K562 (cell line): ENCODE measurements around the gene FASN. TPM values are rescaled to one million over a fixed set of nuclear protein-coding genes. Genes with fewer than 3 reads are reported as not detected.

ENCODE experiments used
- ATAC-seq: fragments of 200-7000 bp; cut with Tn5 transposase; 3 replicates; pipeline ENCODE4 v1.9.1; 2020; ENCODE audit warnings: moderate library complexity
- BruUV-seq: library from RNA; stranded (reverse); fragments of 400-500 nt; replicated peaks from 2 replicates; lab custom pipeline; 2021; lab: Mats Ljungman, UMichigan
- CTCF ChIA-PET: fragments of 300-600 bp; formaldehyde crosslinking; extraction: SDS; loops from one replicate; lab custom pipeline; 2021; ENCODE audit warnings: low intra/inter-chr PET ratio; lab: Yijun Ruan, JAX
- POLR2A ChIA-PET: fragments of 300-600, 350-650 bp; sonication (Branson Sonifier 250); formaldehyde crosslinking; extraction: SDS; loops from one replicate; lab custom pipeline; 2021; ENCODE audit warnings: antibody characterized with exemption, inconsistent platforms; lab: Yijun Ruan, JAX
- DNase-seq, 4 experiments: peaks; one replicate each; pipeline versions ENCODE4 v3.0.0 to v3.0.0-alpha.2; 2011 to 2018; ENCODE audit warnings: low spot score in 3 of 4, mixed read lengths in 3 of 4; ENCODE audit errors: extremely low read depth in 1 of 4
- FAIRE-seq: peaks from 2 replicates; lab custom pipeline; 2011; peaks lifted over from hg19 to GRCh38; lab: Jason Lieb, UNC
- H2AFZ ChIP-seq: 2 replicates; pipeline ENCODE4 v1.6.0; 2011; ENCODE audit warnings: low read depth, low read length, control low read depth, inconsistent platforms
- H3K27ac ChIP-seq: fragments of 200-600 bp; 3 replicates; pipeline ENCODE4 v1.8.0; 2011; ENCODE audit warnings: low read depth, mild to moderate bottlenecking, control low read depth, inconsistent platforms, low read length, moderate library complexity, mixed read lengths; ENCODE audit errors: extremely low read depth
- H3K27me3 ChIP-seq, 2 experiments: fragments of 300-600 bp in 1 of 2; 2 replicates in 1 of 2; 3 replicates in 1 of 2; pipeline versions ENCODE4 v1.6.0 to v1.8.0; 2011; ENCODE audit warnings: inconsistent platforms in 2 of 2, low read length in 2 of 2, mild to moderate bottlenecking in 1 of 2, mixed read lengths in 1 of 2, moderate library complexity in 1 of 2; ENCODE audit not compliant: control insufficient read depth in 2 of 2, insufficient read depth in 2 of 2
- H3K36me3 ChIP-seq: fragments of 300-600 bp; 3 replicates; pipeline ENCODE4 v1.8.0; 2011; ENCODE audit warnings: mild to moderate bottlenecking, low read length, inconsistent platforms; ENCODE audit not compliant: control insufficient read depth, insufficient read depth
- H3K4me1 ChIP-seq, 2 experiments: fragments of 200-600 bp in 1 of 2; replicated peaks in 1 of 2; 2 replicates in 1 of 2; 3 replicates in 1 of 2; pipeline versions ENCODE4 v1.5.1 to v1.8.0; 2011; ENCODE audit warnings: inconsistent platforms in 2 of 2, low read length in 2 of 2, mild to moderate bottlenecking in 1 of 2, mixed read lengths in 1 of 2, moderate library complexity in 1 of 2; ENCODE audit not compliant: control insufficient read depth in 2 of 2, insufficient read depth in 2 of 2
- H3K4me2 ChIP-seq: 2 replicates; pipeline ENCODE4 v1.6.1; 2011; ENCODE audit warnings: low read length, control low read depth, inconsistent platforms, mixed read lengths; ENCODE audit not compliant: insufficient read depth
- H3K4me3 ChIP-seq: fragments of 200-600 bp; sonication (generic), shearing (Covaris generic); 2 replicates; pipeline ENCODE4 v1.5.1; 2016; ENCODE audit warnings: control low read depth, inconsistent platforms
- H3K79me2 ChIP-seq: fragments of 200-600 bp; 3 replicates; pipeline ENCODE4 v1.8.0; 2011; ENCODE audit warnings: low read length, inconsistent platforms; ENCODE audit not compliant: control insufficient read depth, insufficient read depth
- H3K9ac ChIP-seq, 2 experiments: 2 replicates each; pipeline versions ENCODE4 v1.6.0 to v1.6.1; 2011; ENCODE audit warnings: low read depth in 2 of 2, low read length in 2 of 2, control low read depth in 1 of 2, inconsistent platforms in 1 of 2, mild to moderate bottlenecking in 1 of 2, mixed read lengths in 1 of 2; ENCODE audit not compliant: insufficient read depth in 1 of 2
- H3K9me1 ChIP-seq: one replicate; pipeline ENCODE4 v1.6.0; 2011; ENCODE audit warnings: inconsistent platforms, mild to moderate bottlenecking, low read length, moderate library complexity; ENCODE audit not compliant: control insufficient read depth, insufficient read depth
- H3K9me3 ChIP-seq: replicated peaks from 2 replicates; pipeline ENCODE4 v1.5.1; 2011; ENCODE audit warnings: low read depth, low read length, inconsistent platforms; ENCODE audit not compliant: control insufficient read depth, insufficient read depth
- H4K20me1 ChIP-seq: replicated peaks from 2 replicates; pipeline ENCODE4 v1.6.1; 2011; ENCODE audit warnings: low read length, inconsistent platforms, mixed read lengths; ENCODE audit not compliant: control insufficient read depth, insufficient read depth
- NONO ChIP-seq, 2 experiments: fragments of 200-400 bp in 1 of 2; fragments of 450-650 bp in 1 of 2; formaldehyde crosslinking in 1 of 2; IDR thresholded peaks; 2 replicates each; pipeline ENCODE4 v1.6.1; 2017; ENCODE audit warnings: low read depth in 2 of 2, mild to moderate bottlenecking in 2 of 2, moderate library complexity in 2 of 2, low read length in 1 of 2
- NR1H2 ChIP-seq: sonication (generic); formaldehyde crosslinking; IDR thresholded peaks from 2 replicates; pipeline ENCODE4 v1.4.0; 2020; ENCODE audit warnings: mild to moderate bottlenecking, missing genetic modification reagents
- POLR2G ChIP-seq: fragments of 200-400 bp; formaldehyde crosslinking; IDR thresholded peaks from 2 replicates; pipeline ENCODE4 v1.6.1; 2017; ENCODE audit warnings: low read depth, mild to moderate bottlenecking, antibody characterized with exemption, low read length, moderate library complexity
- TARDBP ChIP-seq: fragments of 450-650 bp; IDR thresholded peaks from 2 replicates; pipeline ENCODE4 v1.6.1; 2016
- YBX1 ChIP-seq: fragments of 450-650 bp; IDR thresholded peaks from 2 replicates; pipeline ENCODE4 v1.7.1; 2016; ENCODE audit warnings: mild to moderate bottlenecking
- WGBS: fragments of 100-300 bp; shearing (Covaris generic); methylation state at CpG from one replicate; pipeline ENCODE4 v1.1.6; 2016; ENCODE audit warnings: low coverage, mixed read lengths; ENCODE audit not compliant: insufficient coverage; ENCODE audit errors: missing lambda C conversion rate; 5-methylcytosine and 5-hydroxymethylcytosine counted together
- in situ Hi-C: fragments of 300-500 bp; cut with MboI; formaldehyde crosslinking; loops from 4 replicates; pipeline ENCODE4 v1.15.0; 2018; ENCODE audit warnings: inconsistent platforms, mixed read lengths
- intact Hi-C: fragments of 100-400 bp; cut with micrococcal nuclease; formaldehyde crosslinking; loops from 2 replicates; pipeline ENCODE4 v1.14.2; 2022
- polyA plus RNA-seq, 8 experiments: library from polyadenylated mRNA; depleted of rRNA in 4 of 8; stranded (reverse) in 5 of 8; unstranded in 3 of 8; fragments of >200 nt; fragmentation: Nextera tagmentation in 2 of 8; fragmentation: Illumina TruSeq in 1 of 8; extraction: Ambion mirVana in 2 of 8; extraction: Trizol in 1 of 8; gene quantifications; 2 replicates each; pipeline versions ENCODE4 v1.2.1 to v1.2.3, GENCODE V29; 2011 to 2014; ENCODE audit warnings: inconsistent platforms in 1 of 8, missing spikeins in 1 of 8
- total RNA-seq, 7 experiments: library from RNA; depleted of rRNA in 6 of 7; stranded (reverse); fragments of >200 nt in 6 of 7; fragmentation: Illumina TruSeq in 2 of 7; extraction: Trizol in 2 of 7; gene quantifications; 2 replicates each; pipeline versions ENCODE4 v1.2.1 to v1.2.3, GENCODE V29; 2011 to 2021; ENCODE audit warnings: low replicate concordance in 1 of 7
- TF ChIP-seq, protein P1 (sequence below): fragments of 450-650 bp; IDR thresholded peaks from 2 replicates; pipeline ENCODE4 v1.6.1; 2018; ENCODE audit not compliant: partially characterized antibody

Gene FASN
- total and polyA plus RNA-seq, 9 of the 15 experiments (the other 6 are each of a cell fraction or from before 2014, with no cell fraction given) = 0.15 to 663 (median 49.9) TPM

- 75% methylated on average over 14 of the region's 20 CpGs for WGBS
Observed at GRCh38 chr17:82035956-82036633, 61.9 kb downstream of the FASN start.

DNA sequence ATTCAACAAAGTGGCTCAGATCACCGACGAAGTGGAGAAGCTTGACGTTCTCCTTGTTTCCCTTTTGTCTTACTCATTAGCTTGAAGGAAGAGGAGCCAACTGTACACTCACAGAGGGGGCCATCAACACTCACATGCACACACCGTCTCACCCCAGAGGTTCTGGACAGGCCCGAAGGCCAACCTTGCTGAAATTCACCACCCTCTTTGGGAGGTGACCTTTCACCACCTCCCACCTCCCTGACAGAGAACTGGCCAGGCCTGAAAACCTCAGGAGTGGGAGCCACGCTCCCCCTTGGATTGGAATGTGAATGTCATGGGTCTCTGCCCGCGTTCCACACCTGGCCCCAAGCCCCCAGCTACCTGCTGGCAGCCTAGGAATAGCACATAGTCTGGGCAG lies 62.5 kb downstream of the FASN start:
- BruUV-seq = no TSS peak
- in situ Hi-C loops = no loop called here

More at GRCh38 chr17:82035956-82036633, 61.9 kb downstream of the FASN start:
- Histone ChIP-seq H2AFZ (no peak overlapping the region), H3K4me3 (peak overlapping the region; percentile 97)
- FAIRE-seq = no peak
- DNase-seq = no peak
- ATAC-seq = no peak
- TF ChIP-seq POLR2G (0 out of 2 replicates have a peak, but pooled peaks have one; percentile 34), NR1H2 (CRISPR knock-in tag) (0 out of 2 replicates have a peak, but pooled peaks have one; percentile 27), NONO (IDR thresholded peaks at IDR 0.05; ENCODE audit: low read depth in 2 of 2, low read length in 1 of 2) (no peak)
- TF ChIP-seq, all 486 proteins: peak for 2
- H3K9me1 ChIP-seq = peaks cover 6% of the 10 kb centered on the region
- intact Hi-C loops (loop anchor here (10.0 kb wide), 1 partner anchor 309 kb away; no protein-coding TSS in a partner anchor), in situ Hi-C loops (no loop called here)
- no peaks in the 10 kb centered on the region for H3K9me3 ChIP-seq
- H3K79me2 ChIP-seq = peaks cover 41% of the 10 kb centered on the region
- no peaks in the 10 kb centered on the region for H3K27me3 ChIP-seq
- POLR2A ChIA-PET = interaction anchor here (0.6 to 6.4 kb wide), 6 partner anchors 8 to 94 kb away, joined by 3 to 51 read pairs (median 4); partner anchors contain the start of genes CENPX and LRRC45
- H3K4me1 ChIP-seq = peaks cover 29 to 76% of the 10 kb centered on the region in 2 experiments
- BruUV-seq = no TSS peak
- CTCF ChIA-PET = interaction anchor here (0.7 to 2.0 kb wide), 2 partner anchors 76 to 274 kb away, joined by 4 to 14 read pairs; no protein-coding TSS in a partner anchor
- H3K9ac ChIP-seq = peak overlapping the region; percentile 83 to 97
- peaks cover 38% of the 10 kb centered on the region; the same call in 2 of the 3 replicates for H3K36me3 ChIP-seq
- peak overlapping the region; percentile 95 for H3K4me2 ChIP-seq
- H3K27ac ChIP-seq = peak overlapping the region; percentile 98; the same call in 1 of the 3 replicates
- peaks cover 21% of the 10 kb centered on the region; the same call in 1 of the 2 replicates for H4K20me1 ChIP-seq

More for the DNA sequence above, 62.5 kb downstream of the FASN start:
- intact Hi-C loops = loop anchor here (10.0 kb wide), 1 partner anchor 309 kb away; no protein-coding TSS in a partner anchor
- Histone ChIP-seq H3K36me3 (peaks cover 38% of the 10 kb centered on the region; the same call in 2 of the 3 replicates), H3K4me3 (no peak overlapping the region), H3K4me1 (peaks cover 29 to 80% of the 10 kb centered on the region in 2 experiments), H2AFZ (no peak overlapping the region), H3K9me1 (peaks cover 6% of the 10 kb centered on the region), H3K27ac (peak overlapping the region; percentile 23; the same call in 1 of the 3 replicates), H4K20me1 (peaks cover 21% of the 10 kb centered on the region; the same call in 1 of the 2 replicates), H3K4me2 (no peak overlapping the region), H3K27me3 (no peaks in the 10 kb centered on the region), H3K79me2 (peaks cover 41% of the 10 kb centered on the region), H3K9ac (peak overlapping the region in 1 of 2 experiments; percentile 97; a peak in 3 of 4 replicates), H3K9me3 (no peaks in the 10 kb centered on the region)
- ATAC-seq (no peak), DNase-seq (no peak), FAIRE-seq (no peak)
- TF ChIP-seq, protein P1, sequence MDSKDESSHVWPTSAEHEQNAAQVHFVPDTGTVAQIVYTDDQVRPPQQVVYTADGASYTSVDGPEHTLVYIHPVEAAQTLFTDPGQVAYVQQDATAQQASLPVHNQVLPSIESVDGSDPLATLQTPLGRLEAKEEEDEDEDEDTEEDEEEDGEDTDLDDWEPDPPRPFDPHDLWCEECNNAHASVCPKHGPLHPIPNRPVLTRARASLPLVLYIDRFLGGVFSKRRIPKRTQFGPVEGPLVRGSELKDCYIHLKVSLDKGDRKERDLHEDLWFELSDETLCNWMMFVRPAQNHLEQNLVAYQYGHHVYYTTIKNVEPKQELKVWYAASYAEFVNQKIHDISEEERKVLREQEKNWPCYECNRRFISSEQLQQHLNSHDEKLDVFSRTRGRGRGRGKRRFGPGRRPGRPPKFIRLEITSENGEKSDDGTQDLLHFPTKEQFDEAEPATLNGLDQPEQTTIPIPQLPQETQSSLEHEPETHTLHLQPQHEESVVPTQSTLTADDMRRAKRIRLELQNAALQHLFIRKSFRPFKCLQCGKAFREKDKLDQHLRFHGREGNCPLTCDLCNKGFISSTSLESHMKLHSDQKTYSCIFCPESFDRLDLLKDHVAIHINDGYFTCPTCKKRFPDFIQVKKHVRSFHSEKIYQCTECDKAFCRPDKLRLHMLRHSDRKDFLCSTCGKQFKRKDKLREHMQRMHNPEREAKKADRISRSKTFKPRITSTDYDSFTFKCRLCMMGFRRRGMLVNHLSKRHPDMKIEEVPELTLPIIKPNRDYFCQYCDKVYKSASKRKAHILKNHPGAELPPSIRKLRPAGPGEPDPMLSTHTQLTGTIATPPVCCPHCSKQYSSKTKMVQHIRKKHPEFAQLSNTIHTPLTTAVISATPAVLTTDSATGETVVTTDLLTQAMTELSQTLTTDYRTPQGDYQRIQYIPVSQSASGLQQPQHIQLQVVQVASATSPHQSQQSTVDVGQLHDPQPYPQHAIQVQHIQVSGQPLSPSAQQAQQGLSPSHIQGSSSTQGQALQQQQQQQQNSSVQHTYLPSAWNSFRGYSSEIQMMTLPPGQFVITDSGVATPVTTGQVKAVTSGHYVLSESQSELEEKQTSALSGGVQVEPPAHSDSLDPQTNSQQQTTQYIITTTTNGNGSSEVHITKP = peak; percentile 92
- TF ChIP-seq TARDBP (no peak), YBX1 (no peak)
- CTCF ChIA-PET = no interaction called here
- POLR2A ChIA-PET = interaction anchor here (0.6 to 6.4 kb wide), 6 partner anchors 14 to 93 kb away, joined by 3 to 51 read pairs (median 4); partner anchors contain the start of genes CENPX and LRRC45
- WGBS = 58% methylated on average over 6 of the region's 8 CpGs
